Effector memory CD8-positive, alpha-beta T cell (primary cell): ENCODE results near the gene CUBN.

Experiments
- ATAC-seq: fragments of 150-1000 bp; cut with Tn5 transposase; replicated peaks from 2 replicates; pipeline ENCODE4 v1.10.0; 2021; ENCODE audit warnings: mild to moderate bottlenecking, moderate library complexity
- DNase-seq, 3 experiments: peaks; one replicate each; pipeline ENCODE4 v3.0.0; 2021
- H3K27ac Mint-ChIP-seq, 2 donors: one replicate each; pipeline ENCODE4 v1.8.0; 2022; ENCODE audit warnings: mild to moderate bottlenecking in 2 of 2, mixed read lengths in 2 of 2, moderate library complexity in 2 of 2
- H3K27me3 Mint-ChIP-seq, 2 donors: one replicate each; pipeline ENCODE4 v1.8.0; 2022; ENCODE audit warnings: mixed read lengths in 2 of 2
- H3K36me3 Mint-ChIP-seq: one replicate; pipeline ENCODE4 v1.8.0; 2022; ENCODE audit warnings: mild to moderate bottlenecking, moderate library complexity, mixed read lengths; ENCODE audit not compliant: insufficient read depth
- H3K4me1 Mint-ChIP-seq, 2 donors: one replicate each; pipeline ENCODE4 v1.8.0; 2022; ENCODE audit warnings: low read depth in 2 of 2, mixed read lengths in 2 of 2
- H3K4me3 Mint-ChIP-seq, 2 donors: one replicate each; pipeline ENCODE4 v1.8.0; 2022; ENCODE audit warnings: mild to moderate bottlenecking in 2 of 2, mixed read lengths in 2 of 2, moderate library complexity in 2 of 2
- H3K9me3 Mint-ChIP-seq, 2 donors: one replicate each; pipeline ENCODE4 v1.8.0; 2022; ENCODE audit warnings: mixed read lengths in 2 of 2

Gene CUBN

DNA sequence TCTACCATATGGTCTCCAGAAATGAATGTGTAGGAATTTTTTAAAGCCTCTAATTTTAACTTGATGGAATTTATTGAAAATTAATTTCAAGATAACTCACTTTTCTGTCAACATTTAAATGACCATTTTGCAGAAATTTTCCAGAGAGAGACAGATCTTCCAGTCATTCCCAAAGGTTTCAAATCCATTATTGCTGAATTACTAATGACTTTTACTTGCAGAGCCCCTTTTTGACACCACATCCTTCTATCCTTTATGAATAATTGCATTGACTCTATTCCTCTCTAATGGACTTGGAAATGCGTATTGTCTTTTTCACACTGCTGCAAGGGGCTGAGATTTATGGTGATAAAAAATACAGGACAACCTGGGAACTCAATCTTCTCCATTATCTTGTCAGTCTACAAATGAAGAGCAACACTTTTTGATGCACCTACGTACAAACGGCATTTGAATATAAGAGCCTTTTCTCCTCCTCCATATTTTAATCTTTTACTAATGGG, 42.7 kb downstream of the CUBN start:
- H3K4me3 Mint-ChIP-seq, result no peak overlapping the region
- H3K36me3 Mint-ChIP-seq, result peaks cover 4% of the 10 kb centered on the region
- H3K27me3 Mint-ChIP-seq, result no peaks in the 10 kb centered on the region
- DNase-seq (no peak), ATAC-seq (no peak)
- H3K9me3 Mint-ChIP-seq, result no peaks in the 10 kb centered on the region
- H3K27ac Mint-ChIP-seq, result no peak overlapping the region
- peaks cover 0 to 2% of the 10 kb centered on the region in 2 donors for H3K4me1 Mint-ChIP-seq

- Mint-ChIP-seq H3K27me3 (no peaks in the 10 kb centered on the region), H3K36me3 (peaks cover 4% of the 10 kb centered on the region), H3K27ac (peak overlapping the region; percentile 10 to 36), H3K9me3 (no peaks in the 10 kb centered on the region), H3K4me3 (no peak overlapping the region), H3K4me1 (no peaks in the 10 kb centered on the region)
- no peak for DNase-seq
- no peak for ATAC-seq
Observed at GRCh38 chr10:17085011-17085725, 44.4 kb downstream of the CUBN start.

GRCh38 chr10:17084258-17084657, 45.4 kb downstream of the CUBN start:
- DNase-seq (no peak), ATAC-seq (no peak)
- Mint-ChIP-seq H3K4me3 (no peak overlapping the region), H3K4me1 (no peaks in the 10 kb centered on the region), H3K36me3 (peaks cover 4% of the 10 kb centered on the region), H3K27ac (peak overlapping the region in 1 of 2 donors; percentile 28), H3K9me3 (no peaks in the 10 kb centered on the region), H3K27me3 (no peaks in the 10 kb centered on the region)

DNA sequence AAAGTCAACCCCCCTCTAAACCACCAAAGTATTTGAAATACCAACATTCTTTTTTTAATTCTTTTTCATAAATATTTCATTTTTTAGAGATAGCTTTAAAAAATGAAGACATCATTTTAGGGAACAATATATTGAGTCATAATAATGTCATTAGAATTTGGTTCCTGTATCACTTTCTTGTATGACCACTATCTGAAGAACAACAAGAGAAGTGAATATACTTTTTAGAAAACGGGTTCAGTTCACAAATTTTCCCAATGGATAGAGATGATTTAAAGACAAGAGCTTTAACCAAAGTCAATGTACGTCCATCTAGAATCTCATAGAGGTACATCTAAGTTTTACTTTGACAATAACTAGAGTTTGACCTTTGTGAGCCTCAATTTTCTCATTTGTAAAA, 48.2 kb downstream of the CUBN start:
- ATAC-seq (no peak), DNase-seq (no peak)
- H3K4me1 Mint-ChIP-seq, result peaks cover 0 to 3% of the 10 kb centered on the region in 2 donors
- no peak overlapping the region for H3K27ac Mint-ChIP-seq
- H3K4me3 Mint-ChIP-seq, result no peak overlapping the region
- no peaks in the 10 kb centered on the region for H3K9me3 Mint-ChIP-seq
- H3K36me3 Mint-ChIP-seq, result no peaks in the 10 kb centered on the region
- no peaks in the 10 kb centered on the region for H3K27me3 Mint-ChIP-seq

- Mint-ChIP-seq H3K9me3 (no peaks in the 10 kb centered on the region), H3K27me3 (no peaks in the 10 kb centered on the region), H3K27ac (peak overlapping the region; percentile 8 to 65), H3K36me3 (no peaks in the 10 kb centered on the region), H3K4me3 (no peak overlapping the region), H3K4me1 (peaks cover 0 to 3% of the 10 kb centered on the region in 2 donors)
- ATAC-seq, result no peak
- no peak for DNase-seq
Observed at GRCh38 chr10:17077890-17078289, 51.7 kb downstream of the CUBN start.

DNA sequence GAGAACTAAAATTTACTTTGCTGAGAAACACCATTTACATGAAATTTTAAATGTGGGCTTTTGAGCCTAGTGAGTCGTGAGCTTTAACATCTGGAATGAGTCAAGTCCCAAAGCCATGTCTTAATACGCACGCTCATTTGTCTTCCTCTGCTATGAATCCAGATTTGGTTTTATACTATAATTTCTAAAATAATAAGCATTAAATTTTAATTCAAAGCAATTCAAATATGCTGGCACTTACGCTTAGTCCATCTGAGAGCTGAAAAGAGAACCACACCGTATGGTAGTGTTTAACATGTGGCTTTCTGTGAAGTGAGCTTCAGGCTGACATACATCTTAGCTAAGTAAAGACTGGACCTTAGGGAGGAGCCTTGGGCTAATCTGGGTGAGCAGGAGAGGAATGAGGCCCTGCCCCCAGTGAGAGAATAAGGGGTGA, 52.2 kb downstream of the CUBN start:
- Mint-ChIP-seq H3K27ac (no peak overlapping the region), H3K27me3 (no peaks in the 10 kb centered on the region), H3K9me3 (no peaks in the 10 kb centered on the region), H3K4me1 (peaks cover 0 to 3% of the 10 kb centered on the region in 2 donors), H3K4me3 (no peak overlapping the region), H3K36me3 (no peaks in the 10 kb centered on the region)
- no peak for ATAC-seq
- no peak for DNase-seq

GRCh38 chr10:17076626-17077345, 52.8 kb downstream of the CUBN start:
- no peaks in the 10 kb centered on the region for H3K9me3 Mint-ChIP-seq
- H3K27ac Mint-ChIP-seq, result peak overlapping the region in 1 of 2 donors; percentile 71
- H3K36me3 Mint-ChIP-seq, result no peaks in the 10 kb centered on the region
- peaks cover 0 to 3% of the 10 kb centered on the region in 2 donors for H3K4me1 Mint-ChIP-seq
- no peaks in the 10 kb centered on the region for H3K27me3 Mint-ChIP-seq
- DNase-seq, result no peak
- H3K4me3 Mint-ChIP-seq, result no peak overlapping the region
- ATAC-seq, result no peak

DNA sequence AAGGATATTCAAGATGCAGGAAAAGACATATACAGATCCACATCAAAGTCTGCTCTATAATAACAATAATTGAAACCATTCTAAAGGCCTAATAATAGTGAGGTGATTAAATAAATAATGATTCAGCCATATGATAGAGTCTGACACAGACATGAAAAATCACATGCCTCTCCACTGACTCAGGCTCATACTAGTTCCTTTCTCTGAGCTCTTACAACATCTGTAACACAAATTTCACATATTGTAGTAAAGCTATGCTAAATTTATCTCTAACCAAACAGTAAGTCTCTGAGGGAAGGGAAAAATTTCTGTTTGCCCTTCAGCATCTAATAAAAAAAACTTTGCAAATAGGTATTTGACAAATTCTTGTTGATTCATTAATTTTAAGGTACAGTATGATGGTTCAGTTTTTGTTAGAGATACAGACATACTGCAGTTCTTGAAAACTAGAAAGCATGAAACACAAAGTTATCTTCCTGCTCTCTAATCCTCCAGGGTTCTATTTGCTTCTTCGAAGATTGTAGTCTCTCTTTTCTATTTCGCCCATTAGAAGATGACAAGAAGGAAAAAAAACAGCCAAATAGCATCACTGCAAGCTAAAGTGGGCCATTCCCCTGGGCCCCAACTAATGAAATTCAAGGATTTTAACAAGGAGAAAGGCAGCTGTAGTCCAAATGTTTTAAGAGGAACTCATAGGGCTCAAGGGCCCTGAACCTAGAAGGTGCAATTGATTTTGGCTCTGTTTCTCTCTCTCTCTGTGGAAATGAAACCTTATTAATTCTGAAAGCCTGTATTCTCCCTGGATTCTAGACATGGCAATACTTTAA, 53.9 kb downstream of the CUBN start:
- peaks cover 6% of the 10 kb centered on the region for H3K36me3 Mint-ChIP-seq
- DNase-seq, result no peak
- H3K4me3 Mint-ChIP-seq, result no peak overlapping the region
- ATAC-seq, result no peak
- peaks cover 0 to 3% of the 10 kb centered on the region in 2 donors for H3K4me1 Mint-ChIP-seq
- peak overlapping the region; percentile 41 to 71 for H3K27ac Mint-ChIP-seq
- no peaks in the 10 kb centered on the region for H3K9me3 Mint-ChIP-seq
- H3K27me3 Mint-ChIP-seq, result no peaks in the 10 kb centered on the region

- peaks cover 7% of the 10 kb centered on the region for H3K36me3 Mint-ChIP-seq
- H3K27me3 Mint-ChIP-seq, result no peaks in the 10 kb centered on the region
- no peak overlapping the region for H3K27ac Mint-ChIP-seq
- no peak for DNase-seq
- no peak for ATAC-seq
- peaks cover 0 to 3% of the 10 kb centered on the region in 2 donors for H3K4me1 Mint-ChIP-seq
- no peaks in the 10 kb centered on the region for H3K9me3 Mint-ChIP-seq
- H3K4me3 Mint-ChIP-seq, result no peak overlapping the region
Observed at GRCh38 chr10:17074541-17074847, 55.1 kb downstream of the CUBN start.

DNA sequence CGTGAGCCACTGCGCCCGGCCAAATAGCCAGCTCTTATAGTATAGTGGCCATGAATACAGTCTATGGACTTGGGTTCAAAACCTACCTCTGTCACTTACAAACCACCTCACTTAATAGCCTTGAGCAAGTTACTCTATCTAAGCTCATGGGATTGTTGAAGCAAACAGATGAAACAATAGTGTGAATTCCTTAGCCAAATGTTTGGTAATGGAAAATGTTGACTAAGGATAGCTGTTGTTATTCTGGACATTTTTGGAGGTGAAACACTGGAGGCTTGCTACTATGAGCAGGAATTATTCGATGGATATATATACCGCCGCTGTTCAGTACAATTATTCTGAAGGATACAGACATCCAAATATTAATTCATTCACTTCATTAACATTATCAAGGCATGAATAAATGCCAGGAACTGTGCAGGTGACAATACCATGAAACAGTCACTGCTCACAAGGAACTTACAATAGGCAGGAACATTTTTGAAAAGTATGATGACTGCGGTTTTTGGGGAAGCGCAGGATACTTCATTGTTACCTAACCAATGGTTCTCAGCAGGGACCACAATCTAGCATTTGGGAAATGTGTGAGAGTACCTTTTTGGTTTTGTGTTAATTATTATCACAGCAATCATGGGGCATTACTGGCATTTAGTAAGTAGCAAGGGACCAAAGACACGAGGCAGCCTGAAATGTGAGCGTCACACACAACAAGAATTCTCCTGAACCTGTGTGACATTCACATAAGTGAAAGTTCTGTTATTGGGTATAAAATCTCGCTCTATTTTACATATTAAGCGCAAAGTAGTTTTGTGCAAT, 55.7 kb downstream of the CUBN start:
- no peak for DNase-seq
- H3K27ac Mint-ChIP-seq, result no peak overlapping the region
- no peak for ATAC-seq
- no peaks in the 10 kb centered on the region for H3K9me3 Mint-ChIP-seq
- no peak overlapping the region for H3K4me3 Mint-ChIP-seq
- no peaks in the 10 kb centered on the region for H3K27me3 Mint-ChIP-seq
- H3K36me3 Mint-ChIP-seq, result peaks cover 7% of the 10 kb centered on the region
- peaks cover 0 to 2% of the 10 kb centered on the region in 2 donors for H3K4me1 Mint-ChIP-seq

GRCh38 chr10:17068953-17069352, 60.7 kb downstream of the CUBN start:
- ATAC-seq, result no peak
- H3K4me1 Mint-ChIP-seq, result peaks cover 9 to 18% of the 10 kb centered on the region in 2 donors
- no peak for DNase-seq
- H3K4me3 Mint-ChIP-seq, result no peak overlapping the region
- peaks cover 7% of the 10 kb centered on the region for H3K36me3 Mint-ChIP-seq
- H3K27me3 Mint-ChIP-seq, result no peaks in the 10 kb centered on the region
- no peak overlapping the region for H3K27ac Mint-ChIP-seq
- H3K9me3 Mint-ChIP-seq, result no peaks in the 10 kb centered on the region

GRCh38 chr10:17067376-17068264, 62.0 kb downstream of the CUBN start:
- no peak overlapping the region for H3K4me3 Mint-ChIP-seq

More at GRCh38 chr10:17067376-17068264, 62.0 kb downstream of the CUBN start:
- Mint-ChIP-seq H3K27me3 (no peaks in the 10 kb centered on the region), H3K9me3 (no peaks in the 10 kb centered on the region), H3K27ac (peak overlapping the region; percentile 3 to 39), H3K4me1 (peaks cover 9 to 18% of the 10 kb centered on the region in 2 donors), H3K36me3 (peaks cover 7% of the 10 kb centered on the region)
- no peak for ATAC-seq
- no peak for DNase-seq
